H1 (cell line): ENCODE data around the gene NELL1. TPM values are rescaled to one million over a fixed set of nuclear protein-coding genes. Genes with fewer than 3 reads are reported as not detected.

Experiments
- CTCF ChIA-PET: fragments of 300-600 bp; sonication (Branson Sonifier 250); formaldehyde crosslinking; loops from one replicate; lab custom pipeline; 2021; ENCODE audit not compliant: partially characterized antibody; lab: Charles Lee
- POLR2A ChIA-PET: fragments of 300-600 bp; sonication (Branson Sonifier 250); formaldehyde crosslinking; loops from one replicate; lab custom pipeline; 2021; ENCODE audit warnings: inconsistent platforms; ENCODE audit not compliant: partially characterized antibody; lab: Charles Lee
- DNase-seq, 2 experiments: peaks; one replicate each; pipeline versions ENCODE4 v3.0.0 to v3.0.0-alpha.2; 2010 to 2022; ENCODE audit warnings: low spot score in 2 of 2, low read depth in 1 of 2, mixed read lengths in 1 of 2
- FAIRE-seq: peaks from 2 replicates; lab custom pipeline; 2011; peaks lifted over from hg19 to GRCh38; lab: Jason Lieb, UNC
- H2AFZ ChIP-seq: 2 replicates; pipeline ENCODE4 v1.8.1; 2012; ENCODE audit warnings: low read length, inconsistent platforms
- H2AK5ac ChIP-seq: 2 replicates; pipeline ENCODE4 v1.6.1; 2013; ENCODE audit warnings: low read depth, low read length
- H2BK120ac ChIP-seq: replicated peaks from 2 replicates; pipeline ENCODE3; 2013; ENCODE audit warnings: low read depth, low read length, inconsistent platforms
- H2BK12ac ChIP-seq: 2 replicates; pipeline ENCODE4 v1.6.1; 2013; ENCODE audit warnings: low read depth, low read length
- H2BK15ac ChIP-seq: 2 replicates; pipeline ENCODE4 v1.6.1; 2013; ENCODE audit warnings: low read length
- H2BK20ac ChIP-seq: 2 replicates; pipeline ENCODE4 v1.6.1; 2013; ENCODE audit warnings: low read length
- H2BK5ac ChIP-seq: 2 replicates; pipeline ENCODE4 v1.6.1; 2013; ENCODE audit warnings: low read depth, low read length
- H3K14ac ChIP-seq: 2 replicates; pipeline ENCODE4 v1.6.1; 2013; ENCODE audit warnings: inconsistent platforms; ENCODE audit not compliant: insufficient read length
- H3K18ac ChIP-seq: 2 replicates; pipeline ENCODE4 v1.6.1; 2013; ENCODE audit warnings: low read length; ENCODE audit errors: extremely low read depth
- H3K23ac ChIP-seq: 2 replicates; pipeline ENCODE4 v1.6.1; 2013; ENCODE audit warnings: inconsistent platforms; ENCODE audit not compliant: insufficient read length
- H3K23me2 ChIP-seq: 2 replicates; pipeline ENCODE4 v1.6.1; 2013; ENCODE audit warnings: low read depth, low read length
- H3K27ac ChIP-seq: 2 replicates; pipeline ENCODE4 v1.6.1; 2011; ENCODE audit warnings: low read depth, low read length, inconsistent platforms
- H3K27me3 ChIP-seq, 4 experiments: replicated peaks in 1 of 4; 1 replicate in 1 of 4; 2 replicates in 3 of 4; pipeline versions ENCODE4 v1.6.1 to v1.8.1; 2011 to 2013; ENCODE audit warnings: low read length in 3 of 4, mild to moderate bottlenecking in 3 of 4, inconsistent platforms in 2 of 4, mixed read lengths in 2 of 4, moderate library complexity in 1 of 4; ENCODE audit not compliant: control insufficient read depth in 3 of 4, insufficient read depth in 3 of 4; ENCODE audit errors: extremely low read depth in 1 of 4
- H3K36me3 ChIP-seq, 4 experiments: 2 replicates each; pipeline versions ENCODE4 v1.6.1 to v1.8.1; 2011 to 2013; ENCODE audit warnings: mild to moderate bottlenecking in 4 of 4, low read length in 3 of 4, moderate library complexity in 2 of 4, control low read depth in 1 of 4, inconsistent platforms in 1 of 4; ENCODE audit not compliant: insufficient read depth in 4 of 4, control insufficient read depth in 2 of 4
- H3K4ac ChIP-seq: replicated peaks from 2 replicates; pipeline ENCODE3; 2013; ENCODE audit warnings: low read length, low read depth, mixed read lengths, inconsistent platforms; ENCODE audit not compliant: insufficient read length
- H3K4me1 ChIP-seq, 4 experiments: replicated peaks in 1 of 4; 1 replicate in 1 of 4; 2 replicates in 3 of 4; pipeline versions ENCODE4 v1.6.1 to v1.8.1; 2011 to 2013; ENCODE audit warnings: low read length in 3 of 4, inconsistent platforms in 2 of 4, mixed read lengths in 1 of 4; ENCODE audit not compliant: insufficient read depth in 4 of 4, control insufficient read depth in 3 of 4
- H3K4me2 ChIP-seq, 2 experiments: 2 replicates each; pipeline versions ENCODE4 v1.6.1 to v1.8.1; 2011 to 2013; ENCODE audit warnings: low read depth in 2 of 2, low read length in 2 of 2, control low read depth in 1 of 2, inconsistent platforms in 1 of 2, mild to moderate bottlenecking in 1 of 2; ENCODE audit not compliant: insufficient read depth in 1 of 2
- H3K4me3 ChIP-seq, 4 experiments: fragments of 200-600, 300-600 bp in 1 of 4; sonication (generic), shearing (Covaris generic), sonication (Bioruptor Twin) in 1 of 4; 2 replicates each; pipeline versions ENCODE4 v1.5.1 to v1.8.1; 2011 to 2016; ENCODE audit warnings: low read length in 4 of 4, low read depth in 3 of 4, control low read depth in 2 of 4, inconsistent platforms in 2 of 4, mild to moderate bottlenecking in 2 of 4, mixed read lengths in 1 of 4, moderate library complexity in 1 of 4; ENCODE audit not compliant: insufficient read depth in 2 of 4; ENCODE audit errors: extremely low read depth in 1 of 4
- H3K56ac ChIP-seq: replicated peaks from 2 replicates; pipeline ENCODE3; 2013; ENCODE audit warnings: low read depth, mild to moderate bottlenecking, mixed read lengths, low read length, inconsistent platforms; ENCODE audit not compliant: insufficient read length
- H3K79me1 ChIP-seq: 2 replicates; pipeline ENCODE4 v1.6.1; 2013; ENCODE audit warnings: low read depth, low read length, control low read depth
- H3K79me2 ChIP-seq, 2 experiments: 2 replicates each; pipeline versions ENCODE4 v1.6.1 to v1.8.1; 2012 to 2013; ENCODE audit warnings: low read length in 2 of 2, mild to moderate bottlenecking in 2 of 2, inconsistent platforms in 1 of 2; ENCODE audit not compliant: insufficient read depth in 2 of 2, control insufficient read depth in 1 of 2
- H3K9ac ChIP-seq, 4 experiments: replicated peaks in 1 of 4; 1 replicate in 1 of 4; 2 replicates in 3 of 4; pipeline versions ENCODE4 v1.6.1 to v1.8.1; 2011 to 2013; ENCODE audit warnings: low read depth in 3 of 4, low read length in 3 of 4, control low read depth in 2 of 4, mild to moderate bottlenecking in 2 of 4, moderate library complexity in 2 of 4, inconsistent platforms in 1 of 4; ENCODE audit errors: extremely low read depth in 1 of 4
- H3K9me3 ChIP-seq, 2 experiments: 2 replicates each; pipeline versions ENCODE4 v1.6.1 to v1.8.1; 2012 to 2013; ENCODE audit warnings: mild to moderate bottlenecking in 2 of 2, moderate library complexity in 2 of 2, control low read depth in 1 of 2, inconsistent platforms in 1 of 2, low read depth in 1 of 2, low read length in 1 of 2, mixed read lengths in 1 of 2; ENCODE audit not compliant: insufficient read depth in 2 of 2
- H4K20me1 ChIP-seq, 2 experiments: replicated peaks in 1 of 2; 2 replicates each; pipeline versions ENCODE3 to v1.8.1; 2011 to 2013; ENCODE audit warnings: inconsistent platforms in 2 of 2, low read length in 2 of 2, mild to moderate bottlenecking in 1 of 2; ENCODE audit not compliant: insufficient read depth in 2 of 2, control insufficient read depth in 1 of 2
- H4K5ac ChIP-seq: 2 replicates; pipeline ENCODE4 v1.6.1; 2013; ENCODE audit warnings: low read length, low read depth, mixed read lengths, inconsistent platforms; ENCODE audit not compliant: insufficient read length
- H4K8ac ChIP-seq: 2 replicates; pipeline ENCODE4 v1.8.0; 2013; ENCODE audit warnings: mild to moderate bottlenecking, moderate library complexity, low read length, inconsistent platforms; ENCODE audit not compliant: insufficient read depth; ENCODE audit errors: extremely low read depth
- H4K91ac ChIP-seq: replicated peaks from 2 replicates; pipeline ENCODE3; 2013; ENCODE audit warnings: low read length, mixed read lengths, inconsistent platforms; ENCODE audit not compliant: insufficient read length
- HDAC2 ChIP-seq, 2 experiments: fragments of 300-600 bp in 1 of 2; sonication (generic) in 1 of 2; IDR thresholded peaks; 2 replicates each; pipeline ENCODE4 v1.6.1; 2011 to 2012; ENCODE audit warnings: low read depth in 2 of 2, low read length in 2 of 2, mild to moderate bottlenecking in 2 of 2, moderate library complexity in 2 of 2, borderline replicate concordance in 1 of 2, inconsistent platforms in 1 of 2
- NANOG ChIP-seq: IDR thresholded peaks from 2 replicates; pipeline ENCODE4 v1.6.1; 2011; ENCODE audit warnings: low read length, low read depth, mild to moderate bottlenecking, inconsistent platforms; ENCODE audit not compliant: insufficient read depth, poor library complexity, severe bottlenecking
- RAD21 ChIP-seq, 2 experiments: IDR thresholded peaks in 1 of 2; conservative IDR thresholded peaks in 1 of 2; 2 replicates each; pipeline ENCODE4 v1.6.1; 2011; ENCODE audit warnings: low read depth in 2 of 2, low read length in 2 of 2, improper control_type of control experiment in 1 of 2, inconsistent platforms in 1 of 2, mild to moderate bottlenecking in 1 of 2, moderate library complexity in 1 of 2
- SIN3A ChIP-seq, 2 experiments: IDR thresholded peaks in 1 of 2; conservative IDR thresholded peaks in 1 of 2; 2 replicates each; pipeline ENCODE4 v1.6.1; 2011 to 2012; ENCODE audit warnings: low read length in 2 of 2, improper control_type of control experiment in 1 of 2, low read depth in 1 of 2, mild to moderate bottlenecking in 1 of 2
- SIRT6 ChIP-seq: IDR thresholded peaks from one replicate; pipeline ENCODE4 v1.7.1; 2012; ENCODE audit warnings: low read length, inconsistent platforms
- SP1 ChIP-seq: IDR thresholded peaks from 2 replicates; pipeline ENCODE4 v1.6.1; 2011; ENCODE audit warnings: low read depth, low read length
- TEAD4 ChIP-seq: IDR thresholded peaks from 2 replicates; pipeline ENCODE4 v1.6.1; 2012; ENCODE audit warnings: low read depth, low read length, inconsistent platforms, mixed read lengths
- WGBS, 2 experiments: shearing (Covaris generic) in 1 of 2; methylation state at CpG; one replicate each; pipeline versions ENCODE4 v1.1.6 to v1.1.7; 2013 to 2015; ENCODE audit warnings: low lambda C conversion rate in 2 of 2, mixed read lengths in 2 of 2, inconsistent platforms in 1 of 2, low coverage in 1 of 2, missing lambda C conversion rate in 1 of 2; ENCODE audit not compliant: insufficient replicate concordance in 2 of 2, insufficient coverage in 1 of 2, insufficient read length in 1 of 2; ENCODE audit errors: extremely low coverage in 1 of 2, missing lambda C conversion rate in 1 of 2; 5-methylcytosine and 5-hydroxymethylcytosine counted together
- polyA plus RNA-seq, 7 experiments: library from polyadenylated mRNA; depleted of rRNA in 3 of 7; stranded (reverse) in 5 of 7; unstranded in 2 of 7; fragments of >200 nt in 5 of 7; fragments of 200-250 nt in 2 of 7; gene quantifications; 1 replicate in 5 of 7; 2 replicates in 1 of 7; 4 replicates in 1 of 7; pipeline versions ENCODE4 v1.2.1 to v1.2.3, GENCODE V29; 2011 to 2013; ENCODE audit warnings: missing spikeins in 2 of 7, mixed read lengths in 2 of 7
- total RNA-seq: library from RNA; stranded (reverse); fragmentation: NEBNext Ultra II Directional; extraction: Animal tissue kit (Norgen Biotek cat#: 25700); gene quantifications from 2 replicates; pipeline ENCODE4 v1.2.1, GENCODE V29; 2021

The NELL1 gene
- total and polyA plus RNA-seq, 2 of the 8 experiments (the other 6 are each of a cell fraction or from before 2014, with no cell fraction given) = 0.21 TPM; not detected in 1

GRCh38 chr11:20966489-20966888, 297.1 kb downstream of the NELL1 start:
- Histone ChIP-seq H3K23me2 (no peaks in the 10 kb centered on the region; the same call in 1 of the 2 replicates), H4K5ac (no peak overlapping the region), H3K4me3 (no peak overlapping the region), H3K36me3 (no peaks in the 10 kb centered on the region), H3K4me2 (no peak overlapping the region), H4K91ac (no peak overlapping the region), H3K14ac (no peak overlapping the region), H3K27ac (no peak overlapping the region), H3K27me3 (no peaks in the 10 kb centered on the region), H2AK5ac (no peak overlapping the region), H3K4ac (no peak overlapping the region), H2BK20ac (no peak overlapping the region), H3K23ac (no peak overlapping the region), H2BK120ac (no peak overlapping the region), H3K79me1 (no peaks in the 10 kb centered on the region), H2BK15ac (no peak overlapping the region), H2BK5ac (no peak overlapping the region), H2BK12ac (no peak overlapping the region), H3K18ac (no peak overlapping the region), H3K56ac (no peak overlapping the region), H2AFZ (no peak overlapping the region), H3K79me2 (no peaks in the 10 kb centered on the region), H3K9me3 (no peaks in the 10 kb centered on the region), H3K9ac (no peak overlapping the region), H3K4me1 (no peaks in the 10 kb centered on the region), H4K8ac (no peak overlapping the region), H4K20me1 (no peaks in the 10 kb centered on the region)
- 40% methylated on average over 1 of the region's 3 CpGs; no CpG with 5 or more reads in 1 of the 2 experiments for WGBS, 2 experiments
- ChIA-PET POLR2A (no interaction called here), CTCF (no interaction called here)
- DNase-seq = peak; percentile 34 to 52
- FAIRE-seq = peak; percentile 75
- TF ChIP-seq HDAC2 (IDR thresholded peaks at IDR 0.05; ENCODE audit: borderline replicate concordance in 1 of 2, low read depth in 2 of 2, low read length in 2 of 2) = 0 out of 4 replicates have a peak, but pooled peaks of 1 of the 2 experiments have one; percentile 64
- TF ChIP-seq SIN3A (conservative IDR thresholded peaks at IDR 0.05 in 1 of 2, IDR thresholded peaks at IDR 0.05 in 1 of 2; ENCODE audit: low read depth in 1 of 2, low read length in 2 of 2) = 0 out of 4 replicates have a peak, but pooled peaks of 1 of the 2 experiments have one; percentile 27
- no peak for TF ChIP-seq SIRT6
- TF ChIP-seq RAD21 (IDR thresholded peaks at IDR 0.05 in 1 of 2, conservative IDR thresholded peaks at IDR 0.05 in 1 of 2; ENCODE audit: low read depth in 2 of 2, low read length in 2 of 2) = peak; percentile 40 to 46; a peak in 3 of 4 replicates
- TF ChIP-seq SP1 = no peak
- peak; percentile 52; the same call in 1 of the 2 replicates for TF ChIP-seq TEAD4
- TF ChIP-seq NANOG = peak; percentile 37
